ENCODE data around the gene DOCK6.

Gene DOCK6

GRCh38 chr19:11232555-11232954, 29.8 kb downstream of the DOCK6 start:
- intact Hi-C loops (cut with DNase I): no loop called here
- no peak for DNase-seq

DNA sequence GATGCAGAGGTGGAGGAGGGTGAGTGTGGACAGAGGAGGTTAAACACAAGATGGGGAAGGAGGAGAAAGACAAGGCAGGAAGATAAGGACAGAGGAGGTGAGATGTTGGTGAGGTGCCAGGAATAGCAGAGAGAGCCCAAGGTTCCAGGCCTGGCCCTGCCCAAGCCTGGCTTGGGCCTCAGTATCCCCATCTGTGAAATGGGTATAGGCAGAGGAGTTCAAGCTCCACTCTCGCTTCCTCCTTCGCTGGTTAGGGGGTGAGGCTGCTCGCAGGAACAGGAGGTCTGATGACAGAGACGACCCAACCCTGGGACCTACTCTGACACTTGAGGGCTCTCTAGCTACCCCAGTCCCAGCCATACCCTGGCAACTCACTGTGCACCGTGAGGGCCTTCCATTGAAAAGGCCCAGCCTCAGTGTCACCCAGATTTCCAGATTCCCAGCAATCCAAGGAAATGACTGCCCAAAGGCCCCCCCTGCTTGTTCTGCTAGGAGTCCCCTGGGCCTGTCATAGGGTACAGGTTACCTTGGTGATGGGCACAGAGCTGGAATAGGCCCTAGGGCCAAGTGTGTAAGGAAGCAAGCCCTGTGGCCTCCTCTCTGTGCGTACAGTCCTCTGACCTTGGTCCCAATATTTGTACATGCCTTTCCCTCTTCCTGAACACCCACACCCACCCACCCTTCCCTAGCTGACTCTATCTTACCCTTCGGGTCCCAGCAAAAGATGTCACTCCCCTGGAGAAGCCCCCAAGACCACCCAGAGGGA, 31.5 kb downstream of the DOCK6 start:
- intact Hi-C loops (cut with DNase I): no loop called here
- DNase-seq: no peak

- no peak for DNase-seq
- intact Hi-C loops (cut with DNase I): no loop called here
These were observed 35.0 kb downstream of the DOCK6 start for GRCh38 chr19:11227195-11227886.

GRCh38 chr19:11226716-11227166, 35.6 kb downstream of the DOCK6 start:
- intact Hi-C loops (cut with DNase I): no loop called here
- DNase-seq: no peak

DNA sequence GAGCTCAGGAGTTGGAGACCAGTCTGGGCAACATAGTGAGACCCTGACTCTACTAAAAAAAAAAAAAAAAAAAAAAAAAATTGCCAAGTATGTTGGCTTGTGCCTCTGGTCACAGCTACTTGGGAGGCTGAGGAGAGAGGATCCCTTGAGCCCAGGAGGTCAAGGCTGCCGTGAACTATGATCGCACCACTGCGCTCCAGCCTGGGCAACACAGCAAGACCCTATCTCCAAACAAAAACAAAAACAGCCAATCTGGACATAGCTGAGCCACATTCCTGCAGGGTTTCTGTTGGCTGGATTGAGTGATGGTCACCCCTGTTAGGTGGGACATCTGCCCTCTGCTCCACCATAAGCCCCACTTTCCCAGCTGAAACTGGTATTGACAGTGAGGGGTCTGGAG, 36.5 kb downstream of the DOCK6 start:
- intact Hi-C loops (cut with DNase I): no loop called here
- no peak for DNase-seq

DNA sequence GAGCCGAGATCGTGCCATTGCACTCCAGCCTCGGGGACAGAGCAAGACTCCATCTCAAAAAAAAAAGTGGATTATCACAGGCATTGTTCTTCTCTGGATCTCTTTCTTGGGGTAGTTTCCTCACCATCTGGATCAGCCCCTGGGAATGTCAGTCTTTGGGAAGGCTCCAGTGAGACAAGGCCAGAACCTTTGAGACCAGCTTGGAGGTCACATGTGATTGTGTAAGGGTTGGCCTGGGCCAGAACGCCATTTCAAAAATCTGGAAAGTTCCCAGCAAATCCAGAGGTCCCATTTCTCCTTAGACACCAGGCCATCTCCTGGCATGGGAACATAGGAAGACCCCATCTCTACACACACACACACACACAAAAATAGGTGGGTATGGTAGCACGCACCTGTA, 37.2 kb downstream of the DOCK6 start:
- intact Hi-C loops (cut with DNase I): no loop called here
- DNase-seq: no peak

GRCh38 chr19:11224429-11224828, 37.9 kb downstream of the DOCK6 start:
- no peak for DNase-seq
- intact Hi-C loops (cut with DNase I): no loop called here

DNA sequence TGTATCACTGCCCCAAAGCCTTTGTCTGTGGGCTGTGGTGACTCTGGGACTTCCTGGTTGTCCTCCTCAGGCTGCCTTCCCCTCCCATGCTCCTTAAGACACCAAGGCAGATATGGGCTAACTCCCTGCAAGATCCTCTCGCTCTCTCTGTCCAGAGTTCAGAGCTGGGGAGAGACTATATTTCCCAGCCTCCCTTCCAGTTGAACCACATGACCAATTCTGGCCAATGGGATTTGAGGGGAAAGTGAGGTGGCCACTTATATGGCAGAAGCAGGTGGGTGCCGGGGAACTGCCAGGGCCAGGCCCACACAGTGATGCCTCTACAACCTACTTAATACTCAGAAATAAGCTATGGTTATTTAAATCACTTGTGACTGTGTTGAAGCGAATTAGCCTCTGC, 39.1 kb downstream of the DOCK6 start:
- intact Hi-C loops (cut with DNase I): no loop called here
- DNase-seq: no peak

GRCh38 chr19:11221082-11221598, 41.2 kb downstream of the DOCK6 start:
- intact Hi-C loops (cut with DNase I): no loop called here
- DNase-seq: no peak

DNA sequence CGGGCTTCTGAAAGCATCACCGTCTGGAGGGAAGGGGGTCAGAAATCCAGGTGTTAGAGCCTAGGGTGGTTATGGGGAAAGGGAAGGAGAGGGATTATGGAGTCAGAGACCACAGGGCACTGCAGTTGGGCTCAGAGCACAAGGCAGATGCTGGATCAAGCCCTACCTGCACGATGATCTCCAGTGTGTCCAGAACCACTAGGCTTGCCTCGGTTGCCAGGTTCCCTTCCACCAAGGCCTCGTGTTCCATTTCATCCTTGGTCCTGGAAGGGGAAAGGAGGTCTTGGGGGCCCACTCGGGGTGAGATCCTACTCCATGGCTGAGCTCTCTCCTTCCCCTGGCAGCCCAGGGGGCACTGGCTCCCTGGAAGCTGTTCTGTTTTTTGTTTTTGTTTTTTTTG, 47.9 kb downstream of the DOCK6 start:
- DNase-seq: no peak
- intact Hi-C loops (cut with DNase I): no loop called here

DNA sequence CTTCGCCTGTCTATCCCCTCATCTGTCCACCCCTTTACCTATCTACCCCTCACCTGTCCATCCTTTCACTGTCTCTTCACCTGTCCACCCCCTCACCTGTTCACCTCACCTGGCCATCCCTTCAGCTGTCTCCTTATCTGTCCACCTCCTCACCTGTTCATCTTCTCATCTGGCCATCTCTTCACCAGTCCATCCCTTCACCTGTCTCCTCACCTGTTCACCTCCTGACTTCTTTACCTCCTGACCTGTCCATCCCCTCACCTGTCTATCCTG, 51.7 kb downstream of the DOCK6 start:
- intact Hi-C loops (cut with DNase I): no loop called here
- no peak for DNase-seq

DNA sequence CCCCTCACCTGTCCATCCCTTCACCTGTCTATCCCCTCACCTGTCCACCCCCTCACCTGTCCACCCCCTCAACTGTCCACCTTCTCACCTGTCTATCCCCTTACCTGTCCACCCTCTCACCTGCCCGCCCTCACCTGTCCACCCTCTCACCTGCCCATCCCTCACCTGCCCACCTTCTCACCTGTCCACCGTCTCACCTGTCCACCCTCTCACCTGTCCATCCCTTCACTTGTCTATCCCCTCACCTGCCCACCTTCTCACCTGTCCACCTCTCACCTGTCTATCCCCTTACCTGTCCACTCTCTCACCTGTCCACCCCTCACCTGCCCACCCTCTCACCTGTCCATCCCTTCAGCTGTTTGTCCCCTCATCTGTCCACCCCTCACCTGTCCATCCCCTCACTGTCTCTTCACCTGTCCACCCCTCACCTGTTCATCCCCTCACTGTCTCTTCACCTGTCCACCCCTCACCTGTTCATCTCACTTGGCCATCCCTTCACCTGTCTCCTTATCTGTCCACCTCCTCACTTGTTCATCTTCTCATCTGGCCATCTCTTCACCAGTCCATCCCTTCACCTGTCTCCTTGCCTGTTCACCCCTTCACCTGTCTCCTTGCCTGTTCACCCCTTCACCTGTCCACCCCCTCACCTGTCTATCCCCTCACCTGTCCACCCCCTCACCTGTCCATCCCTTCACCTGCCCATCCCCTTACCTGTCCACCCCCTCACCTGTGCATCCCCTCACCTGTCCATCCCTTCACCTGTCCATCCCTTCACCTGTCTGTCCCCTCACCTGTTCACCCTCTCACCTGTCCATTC, 52.3 kb downstream of the DOCK6 start:
- DNase-seq: no peak
- intact Hi-C loops (cut with DNase I): no loop called here

DNA sequence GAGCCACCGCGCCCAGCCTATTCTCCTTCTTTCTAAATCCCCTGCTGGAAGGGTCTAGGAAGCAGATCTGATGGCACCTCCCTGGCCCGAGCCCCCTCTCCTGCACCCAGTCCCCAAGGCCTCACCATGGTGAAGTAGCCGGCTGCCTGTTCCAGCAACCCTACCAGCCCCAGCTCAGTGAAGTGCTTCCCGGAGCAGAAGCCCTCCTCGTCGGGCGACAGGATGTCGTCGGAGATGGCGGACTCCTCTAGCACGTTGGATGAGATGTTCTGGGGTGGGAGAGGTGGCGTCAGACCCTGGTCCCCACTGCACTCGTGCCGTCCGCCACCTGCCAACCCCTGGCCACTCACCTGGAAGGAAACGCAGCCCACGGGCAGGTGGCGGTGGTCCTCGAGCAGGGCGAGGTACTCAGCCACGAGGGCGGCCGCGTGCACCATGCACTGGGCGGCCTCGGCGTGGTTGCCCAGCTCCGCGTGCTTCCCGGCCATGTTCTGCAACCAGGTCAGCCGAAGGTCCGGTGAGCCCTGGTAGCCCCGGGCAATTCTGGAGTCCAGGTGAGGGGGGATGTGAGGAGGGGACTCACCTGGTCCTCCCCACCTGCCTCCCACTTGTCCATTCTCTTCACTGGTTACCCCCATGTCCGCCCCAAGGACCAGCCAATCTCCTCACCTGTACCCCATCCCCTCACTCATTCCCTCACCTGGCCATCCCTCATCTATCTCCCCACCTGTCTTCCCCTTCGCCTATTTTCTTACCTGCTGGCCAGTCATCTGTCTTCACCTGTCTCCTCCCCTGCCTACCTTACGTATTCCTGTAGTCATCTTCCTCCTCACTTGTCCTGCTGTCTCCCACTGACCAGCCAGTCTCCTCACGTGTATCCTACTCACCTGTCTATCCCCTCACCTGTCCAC, 53.5 kb downstream of the DOCK6 start:
- no peak for DNase-seq
- intact Hi-C loops (cut with DNase I): no loop called here

DNA sequence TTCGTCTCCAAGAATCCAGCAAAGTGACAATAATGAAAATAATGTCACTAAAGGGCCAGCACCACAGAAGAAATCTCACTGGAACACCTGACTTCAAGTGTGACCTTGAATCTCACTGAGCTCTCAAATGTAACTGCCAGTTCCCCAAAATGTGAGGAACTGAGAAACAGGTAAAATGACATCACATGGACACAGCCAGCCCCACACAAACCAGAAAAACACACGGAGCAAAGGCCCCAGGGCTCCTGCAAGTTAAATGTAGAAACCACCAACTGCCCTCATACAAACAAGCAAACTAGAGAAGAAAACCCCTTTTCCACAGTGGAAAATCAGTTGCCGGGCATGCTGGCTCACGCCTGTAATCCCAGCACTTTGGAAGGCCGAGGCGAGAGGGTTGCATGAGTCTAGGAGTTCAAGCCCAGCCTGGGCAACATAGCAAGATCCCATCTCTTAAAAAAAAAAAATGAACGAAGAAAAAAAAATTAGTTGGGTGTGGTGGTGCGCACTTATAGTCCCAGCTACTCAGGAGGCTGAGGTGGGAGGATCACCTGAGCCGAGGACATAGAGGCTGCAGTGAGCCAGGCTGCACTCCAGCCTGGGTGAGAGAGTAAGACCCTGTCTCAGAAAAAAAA, 56.3 kb downstream of the DOCK6 start:
- no peak for DNase-seq
- intact Hi-C loops (cut with DNase I): no loop called here

- intact Hi-C loops (cut with DNase I): no loop called here
- DNase-seq: no peak
These were observed 57.4 kb downstream of the DOCK6 start for GRCh38 chr19:11204943-11205349.

DNA sequence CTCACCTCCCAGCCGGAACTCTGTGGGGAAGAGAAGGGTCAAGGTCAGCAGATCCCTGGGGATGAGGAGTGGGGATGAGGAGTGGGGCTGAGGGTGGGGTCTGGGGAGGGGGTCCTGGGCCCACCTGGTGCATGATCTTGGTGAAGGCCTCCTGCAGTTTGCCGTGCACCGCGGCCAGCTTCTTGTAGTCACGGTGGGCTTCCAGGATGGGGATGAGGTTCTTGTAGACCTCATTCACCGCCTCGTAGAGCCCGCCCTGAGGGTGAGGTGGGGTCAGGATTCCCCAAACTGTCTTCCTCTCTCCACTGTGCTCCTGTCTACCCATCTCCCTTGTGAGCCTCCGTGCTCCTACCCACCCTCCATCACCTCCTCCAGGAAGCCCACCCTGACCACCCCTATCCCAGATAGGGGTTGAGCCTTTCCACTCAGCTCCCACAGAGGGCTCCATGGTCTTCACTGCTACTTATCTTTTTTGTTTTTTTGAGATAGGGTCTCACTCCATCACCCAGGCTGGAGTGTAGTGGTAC, 58.2 kb downstream of the DOCK6 start:
- DNase-seq: no peak
- intact Hi-C loops (cut with DNase I): no loop called here

- intact Hi-C loops (cut with DNase I): loop anchor here (1.0 kb wide), 1 partner anchor 65 kb away; no protein-coding TSS in a partner anchor
- peak in 9 of 10 donors; percentile 47 to 92 (median 65) for DNase-seq
These were observed 58.9 kb downstream of the DOCK6 start for GRCh38 chr19:11203194-11204075.

DNA sequence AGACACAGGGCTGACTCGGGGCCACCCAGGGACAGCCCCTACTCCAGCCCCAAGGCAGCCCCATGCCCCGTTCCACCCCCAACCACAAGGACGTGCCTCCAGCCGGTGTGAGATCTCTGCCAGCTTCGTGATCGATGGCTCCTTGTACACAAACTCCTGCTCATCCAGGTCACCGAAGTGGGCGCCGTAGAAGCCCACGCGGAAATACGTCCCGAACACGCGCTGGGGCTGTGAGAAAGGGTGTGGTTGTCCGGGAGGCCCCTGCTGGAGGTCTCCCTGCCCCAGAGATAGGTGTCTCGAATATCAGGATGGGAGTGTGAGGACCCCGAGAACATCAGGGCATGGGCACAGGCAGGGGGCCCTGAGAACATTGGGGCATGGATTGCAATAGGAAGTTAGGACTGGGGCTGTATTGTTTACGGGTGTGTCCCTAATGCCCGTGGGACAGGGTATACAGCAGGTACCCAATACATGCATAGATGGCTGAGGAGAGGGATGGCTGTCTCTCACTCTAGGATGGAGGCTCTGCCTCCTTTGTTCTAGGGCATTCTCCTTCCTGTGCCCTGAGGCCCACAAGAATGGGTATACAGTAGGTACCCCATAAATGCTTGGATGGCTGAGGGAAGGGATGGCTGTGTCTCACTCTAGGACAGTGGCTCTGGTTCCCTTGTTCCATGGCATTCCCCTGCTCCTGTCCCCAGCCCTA, 59.7 kb downstream of the DOCK6 start:
- no peak for DNase-seq
- intact Hi-C loops (cut with DNase I): loop anchor here (1.0 kb wide), 1 partner anchor 64 kb away; no protein-coding TSS in a partner anchor
